GM18517 (cell line): ENCODE results near the gene TOR1AIP2.
"Not testable (repeated sequence)": the region's sequence is repeated elsewhere in the genome, so short reads cannot be mapped to it uniquely, and the experiment has no call there.

Source experiments
- ATAC-seq: cut with Tn5 transposase; IDR thresholded peaks from one replicate; pipeline ENCODE4 v1.9.1; 2021; ENCODE audit warnings: mild to moderate bottlenecking, moderate library complexity; ENCODE audit not compliant: unreplicated experiment

Gene TOR1AIP2

DNA sequence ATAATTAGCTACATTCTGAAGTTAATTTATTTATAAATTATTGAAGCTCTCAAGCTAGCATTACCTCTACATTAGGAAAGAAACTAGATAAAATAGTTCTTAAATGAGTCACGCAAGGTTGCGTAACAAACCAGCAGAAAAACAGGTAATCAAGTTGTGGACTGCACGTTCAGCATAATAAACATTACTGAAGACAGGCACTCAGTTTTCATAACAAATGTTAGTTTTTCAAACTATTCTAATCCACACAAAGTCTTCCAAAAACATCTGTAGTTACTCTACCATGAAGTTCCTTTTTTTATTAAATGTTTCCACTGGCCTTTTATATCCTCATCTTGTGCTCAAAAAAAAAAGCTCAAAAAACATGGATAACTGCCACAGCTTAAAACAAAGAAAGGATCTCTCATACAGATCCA, 1.3 kb downstream of the TOR1AIP2 start:
- no peak for ATAC-seq

DNA sequence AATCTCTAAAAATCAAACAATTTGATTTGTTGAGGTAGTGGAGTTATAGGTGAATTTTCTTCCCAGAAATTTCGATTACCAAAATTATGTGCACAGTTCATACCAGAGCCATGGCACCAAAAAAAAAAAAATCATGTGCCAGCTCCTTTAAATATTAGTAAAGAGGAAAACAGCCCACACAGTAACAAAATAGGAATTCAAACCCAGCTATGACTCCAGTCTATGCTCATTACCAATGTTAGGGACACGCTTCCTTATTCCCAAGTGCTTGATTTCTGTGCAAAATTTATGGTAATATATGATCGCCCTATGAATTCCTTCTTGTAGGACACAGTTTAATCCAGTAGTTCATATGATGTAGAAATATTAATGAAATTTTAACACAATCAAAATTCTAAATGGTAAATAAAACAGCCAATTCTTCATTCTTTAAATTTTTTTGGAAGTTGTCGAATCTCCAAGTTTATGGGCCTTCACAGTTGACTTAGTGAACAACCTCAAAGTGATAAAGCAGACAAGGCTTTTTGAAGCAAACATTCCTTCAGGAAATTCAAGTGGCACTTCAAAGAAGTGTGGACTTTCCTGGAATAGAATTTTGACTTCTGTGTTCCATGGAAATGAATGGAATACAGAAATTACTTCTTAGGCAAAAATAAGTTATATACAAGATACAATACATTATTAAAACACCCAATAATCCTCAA, 1.9 kb downstream of the TOR1AIP2 start:
- ATAC-seq = no peak

- ATAC-seq = no peak
Observed at GRCh38 chr1:179873438-179873851, 4.2 kb downstream of the TOR1AIP2 start.

DNA sequence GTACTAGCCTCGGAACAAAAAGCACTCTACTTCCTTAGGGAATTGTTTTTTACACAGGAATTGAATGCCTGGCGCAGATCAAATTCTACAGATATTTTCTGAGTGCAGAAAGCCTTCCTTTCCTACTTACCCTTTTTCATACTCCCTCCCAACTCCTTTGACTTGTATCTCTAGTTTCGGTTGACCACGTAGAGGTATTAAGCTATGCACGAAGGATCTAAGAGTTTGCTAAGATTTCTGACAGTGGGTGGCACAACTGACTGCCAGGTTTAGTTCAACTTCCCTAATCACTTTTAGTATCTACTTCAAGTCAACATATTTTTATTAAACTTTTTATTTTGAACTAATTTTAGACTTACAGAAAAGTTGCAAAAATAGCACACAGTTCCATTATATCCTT, 5.0 kb downstream of the TOR1AIP2 start:
- ATAC-seq = no peak

- ATAC-seq = no peak
Observed at GRCh38 chr1:179871940-179872339, 5.7 kb downstream of the TOR1AIP2 start.

GRCh38 chr1:179870870-179871269, 6.7 kb downstream of the TOR1AIP2 start:
- no peak for ATAC-seq

DNA sequence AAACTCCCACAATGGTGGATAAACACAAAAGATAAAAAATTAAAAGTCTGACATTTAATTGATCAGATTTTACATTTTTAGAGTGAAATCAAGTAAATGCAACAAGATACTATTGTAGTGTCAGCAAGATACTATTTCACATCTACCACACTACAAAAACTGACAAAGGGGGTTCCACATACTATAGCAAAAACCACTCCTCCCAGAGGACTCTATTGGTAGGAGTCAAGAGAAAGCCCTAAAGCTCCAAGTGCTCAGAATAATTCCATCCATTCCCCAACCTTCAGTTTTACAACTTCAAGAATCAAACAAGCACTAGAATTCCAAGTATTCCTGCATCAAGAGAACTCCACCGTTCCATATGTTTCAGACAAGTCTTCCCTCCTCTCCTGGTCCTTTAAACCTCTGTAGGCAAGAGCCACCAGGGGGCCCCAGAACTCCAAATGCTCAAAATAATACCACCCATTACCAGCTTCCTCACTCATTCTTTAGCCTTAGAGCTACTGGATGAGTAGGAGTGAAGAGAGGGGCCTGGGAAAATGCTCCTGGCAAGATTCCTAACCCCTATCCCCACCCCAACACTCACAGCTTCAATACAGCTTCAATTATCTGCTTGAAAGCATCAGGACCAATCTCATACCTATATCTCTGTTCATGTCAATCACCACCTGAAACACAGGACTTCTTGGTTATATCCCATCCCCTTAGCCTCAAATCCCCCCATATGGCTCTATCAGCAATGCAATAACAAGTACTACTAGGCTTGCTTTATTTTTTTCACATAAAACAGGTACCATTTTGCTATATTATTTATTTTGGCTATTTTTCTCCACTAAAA, 9.9 kb downstream of the TOR1AIP2 start:
- ATAC-seq = no peak

DNA sequence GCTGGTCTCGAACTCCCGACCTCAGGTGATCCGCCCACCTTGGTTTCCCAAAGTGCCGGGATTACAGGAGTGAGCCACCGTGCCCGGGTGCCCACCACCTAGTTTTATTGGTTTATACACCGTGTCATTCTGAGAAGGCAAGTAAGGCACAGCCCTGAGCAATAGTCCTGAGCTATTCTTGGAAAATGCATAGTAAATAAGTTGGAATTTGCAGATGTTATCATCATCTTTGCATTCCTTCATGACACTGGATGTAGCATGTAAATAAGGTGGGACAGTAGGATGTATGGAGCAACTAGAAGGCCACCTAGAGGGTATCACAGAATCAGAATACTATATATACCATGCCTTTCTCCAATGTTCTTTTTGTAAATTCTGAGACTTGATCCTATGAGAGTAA, 11.0 kb downstream of the TOR1AIP2 start:
- no peak for ATAC-seq

GRCh38 chr1:179865377-179865776, 12.2 kb downstream of the TOR1AIP2 start:
- no peak for ATAC-seq

GRCh38 chr1:179860652-179861051, 17.0 kb downstream of the TOR1AIP2 start:
- ATAC-seq = no peak

GRCh38 chr1:179857009-179857408, 20.6 kb downstream of the TOR1AIP2 start:
- ATAC-seq = no peak

- ATAC-seq = no peak
Observed at GRCh38 chr1:179856296-179856695, 21.3 kb downstream of the TOR1AIP2 start.

GRCh38 chr1:179855831-179856230, 21.8 kb downstream of the TOR1AIP2 start:
- not testable (repeated sequence) for ATAC-seq

GRCh38 chr1:179853102-179853501, 24.5 kb downstream of the TOR1AIP2 start:
- no peak for ATAC-seq

GRCh38 chr1:179848233-179848632, 29.4 kb downstream of the TOR1AIP2 start:
- ATAC-seq = no peak

DNA sequence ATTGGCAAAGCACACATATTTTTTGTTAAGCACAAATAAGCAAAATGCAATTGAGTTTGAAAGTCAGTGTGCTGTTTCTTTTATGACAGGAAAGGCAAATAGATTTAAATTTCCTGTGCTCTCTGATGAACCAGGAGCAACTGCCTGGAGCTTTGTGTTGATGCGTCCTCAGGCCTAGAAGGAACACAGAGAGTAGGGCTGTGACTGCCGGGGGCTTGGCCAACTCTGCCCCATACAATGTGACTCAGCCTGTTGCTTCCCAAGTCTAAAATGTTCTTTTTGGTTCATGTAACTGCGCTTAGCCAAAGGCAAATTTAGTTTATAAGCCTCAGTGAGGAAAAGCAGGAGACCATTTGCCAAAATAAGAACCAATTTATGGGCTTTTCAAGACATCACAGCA, 37.5 kb downstream of the TOR1AIP2 start:
- no peak for ATAC-seq

- not testable (repeated sequence) for ATAC-seq
Observed at GRCh38 chr1:179836686-179837445, 40.7 kb downstream of the TOR1AIP2 start.

GRCh38 chr1:179831852-179832699, 45.5 kb downstream of the TOR1AIP2 start:
- no peak for ATAC-seq

DNA sequence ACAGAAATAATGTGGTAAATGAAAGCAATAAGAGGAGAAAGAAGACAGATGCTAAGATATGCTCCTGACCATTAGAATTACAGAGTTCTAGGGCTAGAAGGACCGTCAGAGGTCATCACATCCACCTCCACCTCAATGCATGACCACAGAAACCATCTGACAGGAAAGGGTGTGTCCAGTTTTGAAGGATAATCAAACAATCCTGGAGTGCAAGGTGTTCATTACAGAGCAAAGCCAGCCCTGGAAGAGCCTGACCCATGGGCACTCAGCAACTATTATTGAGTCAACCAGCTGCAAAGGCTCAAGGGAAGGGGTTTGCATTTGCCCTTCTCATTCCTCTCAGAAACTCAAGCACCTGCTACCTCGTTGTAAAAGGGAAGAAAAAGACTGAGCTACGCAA, 46.4 kb downstream of the TOR1AIP2 start:
- ATAC-seq = no peak

GRCh38 chr1:179828554-179829110, 49.0 kb downstream of the TOR1AIP2 start:
- no peak for ATAC-seq
